Measurements from ENCODE around the gene KRT77. TPM values are rescaled to one million over a fixed set of nuclear protein-coding genes. Genes with fewer than 3 reads are reported as not detected.

KRT77 gene
- total and polyA plus RNA-seq, 4 donors: not detected

- peaks cover 0 to 3% (median 3%) of the 10 kb centered on the region in 3 donors for H3K27me3 ChIP-seq (ENCODE audit: control insufficient read depth in 3 of 3, insufficient read depth in 3 of 3, low read length in 2 of 3)
- DNase-seq: peak; percentile 65 to 84 (median 69)
Measured at GRCh38 chr12:52741375-52742195, 38.3 kb upstream of the KRT77 start.

DNA sequence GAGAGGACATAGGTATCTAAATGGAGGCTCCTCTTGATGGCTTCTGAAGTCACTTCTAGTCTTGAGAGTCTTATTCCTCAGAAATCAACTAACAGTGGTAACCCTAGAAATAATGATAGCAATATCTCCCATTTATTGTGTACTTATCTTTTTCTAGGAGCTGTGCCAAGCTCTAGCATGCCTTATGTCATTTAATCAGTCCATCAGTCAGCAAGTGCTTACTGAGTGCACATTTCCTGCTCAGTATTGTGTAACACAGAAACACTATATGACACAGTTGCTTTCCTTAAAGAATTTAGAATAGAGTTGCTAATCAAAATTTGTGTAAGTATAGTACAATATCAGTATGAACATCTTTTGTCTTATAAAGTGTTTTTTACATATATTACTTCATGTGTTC lies 37.3 kb upstream of the KRT77 start:
- no peaks in the 10 kb centered on the region for H3K4me1 ChIP-seq (ENCODE audit: control insufficient read depth in 5 of 5, insufficient read depth in 5 of 5, low read length in 5 of 5)
- H3K36me3 ChIP-seq (ENCODE audit: control insufficient read depth in 4 of 4, insufficient read depth in 4 of 4, low read length in 4 of 4): no peaks in the 10 kb centered on the region
- no peak overlapping the region for H3K9ac ChIP-seq (ENCODE audit: insufficient read depth in 1 of 2, low read length in 2 of 2)
- DNase-seq (peak in 1 of 3 donors; percentile 3), ATAC-seq (ENCODE audit: insufficient read depth, low FRiP score) (no peak)
- TF ChIP-seq, protein P1, sequence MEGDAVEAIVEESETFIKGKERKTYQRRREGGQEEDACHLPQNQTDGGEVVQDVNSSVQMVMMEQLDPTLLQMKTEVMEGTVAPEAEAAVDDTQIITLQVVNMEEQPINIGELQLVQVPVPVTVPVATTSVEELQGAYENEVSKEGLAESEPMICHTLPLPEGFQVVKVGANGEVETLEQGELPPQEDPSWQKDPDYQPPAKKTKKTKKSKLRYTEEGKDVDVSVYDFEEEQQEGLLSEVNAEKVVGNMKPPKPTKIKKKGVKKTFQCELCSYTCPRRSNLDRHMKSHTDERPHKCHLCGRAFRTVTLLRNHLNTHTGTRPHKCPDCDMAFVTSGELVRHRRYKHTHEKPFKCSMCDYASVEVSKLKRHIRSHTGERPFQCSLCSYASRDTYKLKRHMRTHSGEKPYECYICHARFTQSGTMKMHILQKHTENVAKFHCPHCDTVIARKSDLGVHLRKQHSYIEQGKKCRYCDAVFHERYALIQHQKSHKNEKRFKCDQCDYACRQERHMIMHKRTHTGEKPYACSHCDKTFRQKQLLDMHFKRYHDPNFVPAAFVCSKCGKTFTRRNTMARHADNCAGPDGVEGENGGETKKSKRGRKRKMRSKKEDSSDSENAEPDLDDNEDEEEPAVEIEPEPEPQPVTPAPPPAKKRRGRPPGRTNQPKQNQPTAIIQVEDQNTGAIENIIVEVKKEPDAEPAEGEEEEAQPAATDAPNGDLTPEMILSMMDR (IDR thresholded peaks at IDR 0.05; ENCODE audit: control extremely low read depth, extremely low read depth): no peak
- peaks cover 0 to 4% (median 3%) of the 10 kb centered on the region in 3 donors for H3K27me3 ChIP-seq (ENCODE audit: control insufficient read depth in 3 of 3, insufficient read depth in 3 of 3, low read length in 2 of 3)
- no peak overlapping the region for H3K27ac ChIP-seq (ENCODE audit: low read depth in 1 of 2, low read length in 1 of 2)
- H3K4me3 ChIP-seq: no peak overlapping the region
- peaks cover 0 to 5% (median 0%) of the 10 kb centered on the region in 4 donors for H3K9me3 ChIP-seq (ENCODE audit: control insufficient read depth in 4 of 4, insufficient read depth in 3 of 4, low read length in 3 of 4)

More at GRCh38 chr12:52741375-52742195, 38.3 kb upstream of the KRT77 start:
- ATAC-seq (ENCODE audit: insufficient read depth, low FRiP score): no peak
- TF ChIP-seq, protein P1 (IDR thresholded peaks at IDR 0.05; ENCODE audit: control extremely low read depth, extremely low read depth): no peak
- Histone ChIP-seq H3K27ac (ENCODE audit: low read depth in 1 of 2, low read length in 1 of 2) (no peak overlapping the region), H3K36me3 (ENCODE audit: control insufficient read depth in 4 of 4, insufficient read depth in 4 of 4, low read length in 4 of 4) (no peaks in the 10 kb centered on the region), H3K9me3 (ENCODE audit: control insufficient read depth in 4 of 4, insufficient read depth in 3 of 4, low read length in 3 of 4) (peaks cover 0 to 5% (median 0%) of the 10 kb centered on the region in 4 donors), H3K4me3 (no peak overlapping the region), H3K4me1 (ENCODE audit: control insufficient read depth in 5 of 5, insufficient read depth in 5 of 5, low read length in 5 of 5) (no peaks in the 10 kb centered on the region), H3K9ac (ENCODE audit: insufficient read depth in 1 of 2, low read length in 2 of 2) (no peak overlapping the region)
- 15 to 19% methylated on average over 16 of the region's 16 CpGs for WGBS, 2 donors

DNA sequence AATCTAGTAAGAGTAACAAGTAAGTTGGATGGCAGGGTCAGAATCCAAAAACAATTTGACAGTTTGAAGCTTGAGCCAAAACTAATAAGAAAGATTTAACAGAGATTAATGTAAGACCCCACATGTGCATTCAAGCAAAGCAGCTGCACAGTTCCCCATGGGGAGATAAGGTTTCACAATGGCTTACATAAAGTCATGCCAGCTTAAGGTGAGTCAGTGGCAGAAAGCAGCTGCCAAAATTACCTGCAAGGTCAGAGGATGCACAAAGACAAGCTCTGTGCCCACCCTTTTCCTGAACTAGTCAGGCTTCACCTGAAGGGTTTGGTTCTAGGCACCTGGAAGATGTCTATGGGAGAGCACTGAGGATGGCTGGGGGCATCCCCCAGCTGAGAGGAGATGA lies 36.6 kb upstream of the KRT77 start:
- H3K9me3 ChIP-seq (ENCODE audit: control insufficient read depth in 4 of 4, insufficient read depth in 3 of 4, low read length in 3 of 4): peaks cover 0 to 5% (median 0%) of the 10 kb centered on the region in 4 donors
- peaks cover 0 to 4% (median 3%) of the 10 kb centered on the region in 3 donors for H3K27me3 ChIP-seq (ENCODE audit: control insufficient read depth in 3 of 3, insufficient read depth in 3 of 3, low read length in 2 of 3)
- no peak overlapping the region for H3K4me3 ChIP-seq
- TF ChIP-seq, protein P1 (IDR thresholded peaks at IDR 0.05; ENCODE audit: control extremely low read depth, extremely low read depth): no peak
- H3K4me1 ChIP-seq (ENCODE audit: control insufficient read depth in 5 of 5, insufficient read depth in 5 of 5, low read length in 5 of 5): no peaks in the 10 kb centered on the region
- ATAC-seq (ENCODE audit: insufficient read depth, low FRiP score) (no peak), DNase-seq (no peak)
- no peaks in the 10 kb centered on the region for H3K36me3 ChIP-seq (ENCODE audit: control insufficient read depth in 4 of 4, insufficient read depth in 4 of 4, low read length in 4 of 4)
- no peak overlapping the region for H3K9ac ChIP-seq (ENCODE audit: insufficient read depth in 1 of 2, low read length in 2 of 2)
- no peak overlapping the region for H3K27ac ChIP-seq (ENCODE audit: low read depth in 1 of 2, low read length in 1 of 2)

Measured in lung (tissue), 12 donors.